Measurements from ENCODE around the gene CLDN19. TPM values are rescaled to one million over a fixed set of nuclear protein-coding genes. Genes with fewer than 3 reads are reported as not detected.

The CLDN19 gene
- total RNA-seq, 6 experiments from 2014 or later: not detected

GRCh38 chr1:42734201-42735035 is 5.6 kb downstream of the CLDN19 start:
- H3K27ac Mint-ChIP-seq: no peak overlapping the region
- no peaks in the 10 kb centered on the region for H3K9me3 Mint-ChIP-seq
- no peaks in the 10 kb centered on the region for H3K36me3 Mint-ChIP-seq (ENCODE audit: low read depth)
- peaks cover 5% of the 10 kb centered on the region for H3K27me3 Mint-ChIP-seq (ENCODE audit: insufficient read depth)
- TF ChIP-seq CTCF (IDR thresholded peaks at IDR 0.05): no peak
- DNase-seq: no peak
- no peaks in the 10 kb centered on the region for H3K4me1 Mint-ChIP-seq (ENCODE audit: low read depth)
- no peak overlapping the region for H3K4me3 Mint-ChIP-seq

- no peak for TF ChIP-seq CTCF (IDR thresholded peaks at IDR 0.05)
- Mint-ChIP-seq H3K9me3 (no peaks in the 10 kb centered on the region), H3K27me3 (ENCODE audit: insufficient read depth) (peaks cover 3% of the 10 kb centered on the region), H3K27ac (no peak overlapping the region), H3K36me3 (ENCODE audit: low read depth) (no peaks in the 10 kb centered on the region), H3K4me3 (no peak overlapping the region), H3K4me1 (ENCODE audit: low read depth) (no peaks in the 10 kb centered on the region)
- no peak for DNase-seq
Observed at GRCh38 chr1:42733415-42734200, 6.4 kb downstream of the CLDN19 start.

- Mint-ChIP-seq H3K27me3 (ENCODE audit: insufficient read depth) (peaks cover 1% of the 10 kb centered on the region), H3K4me1 (ENCODE audit: low read depth) (no peaks in the 10 kb centered on the region), H3K36me3 (ENCODE audit: low read depth) (no peaks in the 10 kb centered on the region), H3K4me3 (no peak overlapping the region), H3K27ac (no peak overlapping the region), H3K9me3 (no peaks in the 10 kb centered on the region)
- DNase-seq: no peak
- no peak for TF ChIP-seq CTCF (IDR thresholded peaks at IDR 0.05)
Observed at GRCh38 chr1:42732126-42732680, 7.8 kb downstream of the CLDN19 start.

GRCh38 chr1:42731585-42731984 is 8.5 kb downstream of the CLDN19 start:
- Mint-ChIP-seq H3K27ac (no peak overlapping the region), H3K4me1 (ENCODE audit: low read depth) (no peaks in the 10 kb centered on the region)
- DNase-seq: no peak

GRCh38 chr1:42730988-42731387 is 9.0 kb downstream of the CLDN19 start:
- no peaks in the 10 kb centered on the region for H3K9me3 Mint-ChIP-seq
- DNase-seq: no peak
- no peak overlapping the region for H3K4me3 Mint-ChIP-seq
- no peaks in the 10 kb centered on the region for H3K4me1 Mint-ChIP-seq (ENCODE audit: low read depth)
- peaks cover 1% of the 10 kb centered on the region for H3K27me3 Mint-ChIP-seq (ENCODE audit: insufficient read depth)
- no peak for TF ChIP-seq CTCF (IDR thresholded peaks at IDR 0.05)
- no peaks in the 10 kb centered on the region for H3K36me3 Mint-ChIP-seq (ENCODE audit: low read depth)
- no peak overlapping the region for H3K27ac Mint-ChIP-seq

More at GRCh38 chr1:42731585-42731984, 8.5 kb downstream of the CLDN19 start:
- H3K9me3 Mint-ChIP-seq: no peaks in the 10 kb centered on the region
- TF ChIP-seq CTCF (IDR thresholded peaks at IDR 0.05): no peak
- H3K4me3 Mint-ChIP-seq: no peak overlapping the region
- peaks cover 1% of the 10 kb centered on the region for H3K27me3 Mint-ChIP-seq (ENCODE audit: insufficient read depth)
- H3K36me3 Mint-ChIP-seq (ENCODE audit: low read depth): no peaks in the 10 kb centered on the region

All from HFFc6 (cell line).